ENCODE results near the gene KCNG1. TPM values are rescaled to one million over a fixed set of nuclear protein-coding genes. Genes with fewer than 3 reads are reported as not detected.

Gene KCNG1
- total and polyA plus RNA-seq, 4 donors = 2.6 to 10.4 (median 7.7) TPM

DNA sequence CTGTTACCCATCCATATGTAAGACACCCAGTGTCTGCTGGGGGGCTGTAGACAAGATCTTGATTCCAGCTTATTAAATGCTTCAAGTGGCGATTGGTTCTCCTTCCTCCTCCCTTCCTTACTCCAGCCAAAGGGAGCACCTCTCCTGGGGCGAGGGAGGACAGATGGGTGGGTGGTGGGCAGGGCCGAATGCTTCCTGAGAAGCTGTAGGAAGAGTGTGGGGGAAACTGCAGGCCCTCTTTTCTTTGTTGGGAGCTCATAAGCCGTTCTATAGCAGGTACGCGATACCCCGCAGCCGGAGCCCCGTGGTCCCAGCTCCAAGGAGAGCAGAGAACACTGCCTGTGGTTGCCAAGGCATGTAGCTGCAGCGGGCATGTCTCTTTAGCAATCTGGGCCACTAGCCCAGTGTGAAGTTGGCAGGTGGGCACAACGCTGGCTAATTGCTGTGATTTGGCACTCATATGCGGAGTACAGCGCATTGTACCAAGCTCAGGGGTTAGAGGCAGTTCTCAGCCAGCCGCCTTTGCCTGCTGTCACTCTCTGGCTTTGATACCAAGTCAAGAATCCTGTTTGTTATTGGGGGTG is 14.7 kb upstream of the KCNG1 start:
- WGBS (ENCODE audit: insufficient coverage) = 33% methylated on average over 12 of the region's 14 CpGs
- no peaks in the 10 kb centered on the region for H3K36me3 ChIP-seq (ENCODE audit: control insufficient read depth, insufficient read depth, low read length)
- no peak overlapping the region for H3K4me3 ChIP-seq (ENCODE audit: low read depth, low read length)
- H3K27me3 ChIP-seq (ENCODE audit: control insufficient read depth, insufficient read depth, low read length) = peaks cover 2% of the 10 kb centered on the region
- peaks cover 10% of the 10 kb centered on the region for H3K4me1 ChIP-seq (ENCODE audit: control insufficient read depth, insufficient read depth, low read length)
- no peak overlapping the region for H3K27ac ChIP-seq (ENCODE audit: low read depth, low read length)
- H3K9me3 ChIP-seq (ENCODE audit: control insufficient read depth, insufficient read depth, low read length) = no peaks in the 10 kb centered on the region
- peak; percentile 43 to 97 (median 68) for DNase-seq (ENCODE audit: low read depth in 4 of 6, low spot score in 6 of 6)

- peak in 1 of 6 donors; percentile 60 for DNase-seq (ENCODE audit: low read depth in 4 of 6, low spot score in 6 of 6)
- WGBS (ENCODE audit: insufficient coverage) = 74% methylated on average over 4 of the region's 7 CpGs
- Histone ChIP-seq H3K9me3 (ENCODE audit: control insufficient read depth, insufficient read depth, low read length) (no peaks in the 10 kb centered on the region), H3K27ac (ENCODE audit: low read depth, low read length) (no peak overlapping the region), H3K4me3 (ENCODE audit: low read depth, low read length) (no peak overlapping the region), H3K4me1 (ENCODE audit: control insufficient read depth, insufficient read depth, low read length) (peaks cover 10% of the 10 kb centered on the region), H3K27me3 (ENCODE audit: control insufficient read depth, insufficient read depth, low read length) (peaks cover under 1% of the 10 kb centered on the region), H3K36me3 (ENCODE audit: control insufficient read depth, insufficient read depth, low read length) (no peaks in the 10 kb centered on the region)
These were observed 14.1 kb upstream of the KCNG1 start for GRCh38 chr20:51036827-51037531.

DNA sequence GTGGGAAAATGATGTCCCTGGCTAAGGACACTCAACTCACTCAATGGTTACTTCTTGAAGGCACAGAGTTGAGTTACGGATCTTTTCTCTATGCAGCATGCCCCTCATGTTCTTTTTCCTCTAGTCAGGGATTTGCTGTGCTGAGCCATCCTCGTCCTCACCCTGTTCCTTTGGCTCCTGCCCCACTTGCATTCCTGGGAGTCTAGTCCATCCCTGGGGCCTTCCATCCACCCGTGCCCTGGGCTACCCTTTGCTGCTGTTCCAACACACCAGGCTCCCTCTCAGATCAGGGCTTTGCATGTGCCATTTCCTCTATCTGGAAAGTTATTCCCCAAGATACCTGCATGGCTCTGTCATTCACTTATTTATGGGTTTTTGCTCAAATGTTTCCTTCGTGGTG is 13.3 kb upstream of the KCNG1 start:
- no peak for DNase-seq (ENCODE audit: low read depth in 4 of 6, low spot score in 6 of 6)
- Histone ChIP-seq H3K27me3 (ENCODE audit: control insufficient read depth, insufficient read depth, low read length) (no peaks in the 10 kb centered on the region), H3K4me3 (ENCODE audit: low read depth, low read length) (no peak overlapping the region), H3K9me3 (ENCODE audit: control insufficient read depth, insufficient read depth, low read length) (no peaks in the 10 kb centered on the region), H3K27ac (ENCODE audit: low read depth, low read length) (no peak overlapping the region), H3K4me1 (ENCODE audit: control insufficient read depth, insufficient read depth, low read length) (peaks cover 10% of the 10 kb centered on the region), H3K36me3 (ENCODE audit: control insufficient read depth, insufficient read depth, low read length) (no peaks in the 10 kb centered on the region)
- 85% methylated on average over 4 of the region's 4 CpGs for whole genome bisulfite sequencing (ENCODE audit: insufficient coverage)

DNA sequence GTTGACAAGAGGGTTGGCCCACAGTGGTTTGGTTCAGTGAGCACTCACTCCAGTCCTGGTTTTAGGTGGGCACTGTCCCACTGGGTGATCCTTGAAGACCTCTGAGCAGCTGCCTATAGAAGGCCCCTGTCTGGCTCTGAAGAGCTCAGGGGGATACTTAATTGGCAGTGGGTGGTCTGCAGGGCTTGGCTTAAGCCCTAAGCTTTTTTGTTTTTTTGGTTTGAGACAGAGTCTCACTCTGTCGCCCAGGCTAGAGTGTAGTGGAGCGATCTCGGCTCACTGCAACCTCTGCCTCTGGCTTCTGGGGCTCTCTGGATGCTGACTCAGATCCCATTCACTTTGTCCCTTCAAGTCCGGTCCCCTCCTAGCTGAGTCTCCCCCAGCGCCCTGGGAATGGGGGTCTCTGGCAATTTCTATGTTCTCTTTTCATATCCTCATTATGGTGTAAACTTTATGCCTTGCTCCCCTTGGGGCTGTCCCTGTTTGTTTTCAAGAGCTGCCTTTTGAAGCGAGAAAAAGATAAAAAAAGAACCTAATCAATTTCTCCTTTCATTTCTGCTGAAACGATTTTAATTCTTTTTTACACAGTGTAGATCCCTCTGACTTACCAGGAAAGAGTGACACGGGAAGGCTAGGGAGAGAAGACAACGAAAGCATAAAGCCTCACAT is 12.2 kb upstream of the KCNG1 start:
- H3K27ac ChIP-seq (ENCODE audit: low read depth, low read length) = no peak overlapping the region
- 46% methylated on average over 3 of the region's 9 CpGs for WGBS (ENCODE audit: insufficient coverage)
- H3K36me3 ChIP-seq (ENCODE audit: control insufficient read depth, insufficient read depth, low read length) = no peaks in the 10 kb centered on the region
- no peaks in the 10 kb centered on the region for H3K9me3 ChIP-seq (ENCODE audit: control insufficient read depth, insufficient read depth, low read length)
- no peak overlapping the region for H3K4me3 ChIP-seq (ENCODE audit: low read depth, low read length)
- H3K4me1 ChIP-seq (ENCODE audit: control insufficient read depth, insufficient read depth, low read length) = peaks cover 10% of the 10 kb centered on the region
- no peak for DNase-seq (ENCODE audit: low read depth in 4 of 6, low spot score in 6 of 6)
- peaks cover 7% of the 10 kb centered on the region for H3K27me3 ChIP-seq (ENCODE audit: control insufficient read depth, insufficient read depth, low read length)

DNA sequence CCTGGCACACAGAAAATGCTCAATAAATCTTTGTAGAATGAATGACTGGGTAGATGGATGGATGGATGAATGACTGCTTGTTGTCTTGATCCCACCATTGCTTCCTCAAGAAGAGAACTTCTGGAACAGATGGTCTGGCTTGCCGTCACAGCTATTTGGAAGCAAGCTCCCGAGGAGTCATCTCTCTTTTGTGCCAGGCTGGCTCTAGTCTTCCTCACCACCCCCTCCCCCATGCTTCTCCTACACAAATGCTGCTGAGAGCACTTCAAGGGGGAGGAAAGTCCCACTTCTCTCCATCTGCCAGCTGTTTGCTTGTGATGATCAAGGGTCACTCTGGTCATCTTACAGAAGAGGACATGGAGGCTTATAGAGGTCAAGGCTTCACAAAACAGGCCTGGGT is 11.6 kb upstream of the KCNG1 start:
- Histone ChIP-seq H3K9me3 (ENCODE audit: control insufficient read depth, insufficient read depth, low read length) (no peaks in the 10 kb centered on the region), H3K27me3 (ENCODE audit: control insufficient read depth, insufficient read depth, low read length) (peaks cover 11% of the 10 kb centered on the region), H3K27ac (ENCODE audit: low read depth, low read length) (no peak overlapping the region), H3K4me1 (ENCODE audit: control insufficient read depth, insufficient read depth, low read length) (peaks cover 10% of the 10 kb centered on the region), H3K4me3 (ENCODE audit: low read depth, low read length) (no peak overlapping the region), H3K36me3 (ENCODE audit: control insufficient read depth, insufficient read depth, low read length) (no peaks in the 10 kb centered on the region)
- WGBS (ENCODE audit: insufficient coverage) = 69% methylated on average over 2 of the region's 2 CpGs
- DNase-seq (ENCODE audit: low read depth in 4 of 6, low spot score in 6 of 6) = no peak

GRCh38 chr20:51029963-51030920 is 7.3 kb upstream of the KCNG1 start:
- no peak overlapping the region for H3K4me3 ChIP-seq (ENCODE audit: low read depth, low read length)
- no peaks in the 10 kb centered on the region for H3K9me3 ChIP-seq (ENCODE audit: control insufficient read depth, insufficient read depth, low read length)
- peak in 1 of 6 donors; percentile 65 for DNase-seq (ENCODE audit: low read depth in 4 of 6, low spot score in 6 of 6)
- 62% methylated on average over 17 of the region's 17 CpGs for WGBS (ENCODE audit: insufficient coverage)
- no peaks in the 10 kb centered on the region for H3K36me3 ChIP-seq (ENCODE audit: control insufficient read depth, insufficient read depth, low read length)
- H3K4me1 ChIP-seq (ENCODE audit: control insufficient read depth, insufficient read depth, low read length) = no peaks in the 10 kb centered on the region
- H3K27ac ChIP-seq (ENCODE audit: low read depth, low read length) = no peak overlapping the region
- H3K27me3 ChIP-seq (ENCODE audit: control insufficient read depth, insufficient read depth, low read length) = peaks cover 25% of the 10 kb centered on the region

DNA sequence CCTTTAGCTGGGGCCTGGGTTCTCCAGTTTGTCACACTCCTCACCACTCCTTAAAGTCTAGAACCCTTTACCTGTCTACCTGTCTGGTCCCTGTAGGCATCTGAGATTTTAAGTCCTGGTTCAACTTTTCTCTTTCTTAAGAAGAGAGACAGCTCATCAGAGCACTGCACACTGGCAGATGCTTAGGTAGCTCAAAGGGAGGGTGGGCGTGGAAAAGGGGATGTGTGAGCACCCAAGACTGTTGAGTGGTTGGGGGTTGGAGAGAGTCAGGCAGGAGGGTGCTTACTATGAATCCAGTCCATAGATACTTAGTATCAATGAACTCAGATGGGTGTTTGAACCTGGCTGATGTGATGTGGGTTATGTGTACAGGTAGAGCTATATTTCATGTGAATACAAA is 6.6 kb upstream of the KCNG1 start:
- peaks cover 26% of the 10 kb centered on the region for H3K27me3 ChIP-seq (ENCODE audit: control insufficient read depth, insufficient read depth, low read length)
- no CpG with 5 or more reads among the region's 1 CpG for WGBS (ENCODE audit: insufficient coverage)

DNA sequence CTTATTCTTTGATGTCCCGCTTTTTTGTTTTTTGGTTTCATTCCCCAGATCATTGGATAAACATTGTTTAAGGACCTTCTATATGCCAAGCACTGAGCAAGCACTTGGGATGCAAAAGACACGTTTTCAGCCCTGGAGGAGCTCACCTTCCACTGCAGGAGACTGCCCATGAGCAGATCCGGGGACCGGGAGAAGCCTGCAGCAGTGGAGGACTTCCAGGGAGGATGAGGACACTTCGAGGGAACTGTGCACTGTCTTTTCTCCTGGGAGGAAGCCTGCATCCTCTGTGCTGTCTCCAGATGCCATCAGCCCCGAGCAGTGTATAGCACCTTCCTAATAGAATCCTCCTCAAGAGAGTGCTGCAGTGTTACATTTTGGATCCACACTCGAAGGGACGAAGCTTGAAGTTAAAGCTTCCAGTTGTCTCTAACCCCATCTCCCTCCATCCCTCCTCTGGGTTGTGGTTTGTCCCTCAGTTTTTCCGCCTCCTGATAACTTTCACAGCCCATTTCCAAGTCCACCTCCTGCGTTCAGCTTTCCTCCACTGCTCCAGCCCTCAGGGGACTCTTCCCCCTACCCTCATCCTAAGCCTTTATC is 5.8 kb upstream of the KCNG1 start:
- peaks cover 35% of the 10 kb centered on the region for H3K27me3 ChIP-seq (ENCODE audit: control insufficient read depth, insufficient read depth, low read length)
- WGBS (ENCODE audit: insufficient coverage) = 60% methylated on average over 10 of the region's 10 CpGs
- peak in 1 of 6 donors; percentile 51 for DNase-seq (ENCODE audit: low read depth in 4 of 6, low spot score in 6 of 6)

More for the DNA sequence above, 6.6 kb upstream of the KCNG1 start:
- no peak overlapping the region for H3K4me3 ChIP-seq (ENCODE audit: low read depth, low read length)
- no peak for DNase-seq (ENCODE audit: low read depth in 4 of 6, low spot score in 6 of 6)
- H3K9me3 ChIP-seq (ENCODE audit: control insufficient read depth, insufficient read depth, low read length) = no peaks in the 10 kb centered on the region
- no peaks in the 10 kb centered on the region for H3K4me1 ChIP-seq (ENCODE audit: control insufficient read depth, insufficient read depth, low read length)
- no peaks in the 10 kb centered on the region for H3K36me3 ChIP-seq (ENCODE audit: control insufficient read depth, insufficient read depth, low read length)
- H3K27ac ChIP-seq (ENCODE audit: low read depth, low read length) = no peak overlapping the region

More for the DNA sequence above, 5.8 kb upstream of the KCNG1 start:
- H3K4me3 ChIP-seq (ENCODE audit: low read depth, low read length) = no peak overlapping the region
- H3K4me1 ChIP-seq (ENCODE audit: control insufficient read depth, insufficient read depth, low read length) = peaks cover 3% of the 10 kb centered on the region
- H3K9me3 ChIP-seq (ENCODE audit: control insufficient read depth, insufficient read depth, low read length) = no peaks in the 10 kb centered on the region
- no peak overlapping the region for H3K27ac ChIP-seq (ENCODE audit: low read depth, low read length)
- H3K36me3 ChIP-seq (ENCODE audit: control insufficient read depth, insufficient read depth, low read length) = no peaks in the 10 kb centered on the region
